OCI-LY3 (cell line): Measurements from ENCODE around the gene GSG1L.

Source experiments
- H2AFZ ChIP-seq: fragments of 200-600, 300-600 bp; shearing (Covaris generic); 2 replicates; pipeline ENCODE4 v1.6.0; 2014; ENCODE audit warnings: antibody characterized with exemption, low read depth, low read length
- H3K27ac ChIP-seq: fragments of 200-600, 300-600 bp; sonication (generic); 2 replicates; pipeline ENCODE4 v1.5.1; 2014; ENCODE audit warnings: mild to moderate bottlenecking, low read length, moderate library complexity, mixed read lengths
- H3K27me3 ChIP-seq: fragments of 200-600, 300-600 bp; sonication (generic); 2 replicates; pipeline ENCODE4 v1.6.1; 2014; ENCODE audit warnings: low read depth, low read length, mixed read lengths
- H3K36me3 ChIP-seq: fragments of 200-600, 300-600 bp; sonication (generic); replicated peaks from 2 replicates; pipeline ENCODE3; 2014; ENCODE audit warnings: low read depth, low read length, mixed read lengths
- H3K4me1 ChIP-seq: fragments of 300-600, 200-600 bp; sonication (generic); 2 replicates; pipeline ENCODE4 v1.6.1; 2014; ENCODE audit warnings: low read length, mixed read lengths
- H3K4me2 ChIP-seq: fragments of 200-600, 300-600 bp; sonication (generic); 2 replicates; pipeline ENCODE4 v1.6.1; 2014; ENCODE audit warnings: low read length, mixed read lengths
- H3K4me3 ChIP-seq: fragments of 300-600, 200-600 bp; sonication (generic); 2 replicates; pipeline ENCODE4 v1.5.1; 2014; ENCODE audit warnings: antibody characterized with exemption, mild to moderate bottlenecking, low read length, moderate library complexity
- H3K79me2 ChIP-seq: fragments of 300-600, 200-600 bp; shearing (Covaris generic); 2 replicates; pipeline ENCODE4 v1.6.1; 2014; ENCODE audit warnings: mild to moderate bottlenecking, low read length, mixed read lengths
- H3K9ac ChIP-seq: fragments of 300-600, 200-600 bp; shearing (Covaris generic); 2 replicates; pipeline ENCODE4 v1.6.0; 2014; ENCODE audit warnings: mild to moderate bottlenecking, low read length, moderate library complexity
- H3K9me3 ChIP-seq: fragments of 200-600, 300-600 bp; shearing (Covaris generic); 2 replicates; pipeline ENCODE4 v1.6.1; 2014; ENCODE audit warnings: low read length, mixed read lengths; ENCODE audit not compliant: insufficient read depth
- H4K20me1 ChIP-seq: fragments of 200-600, 300-600 bp; sonication (generic); 2 replicates; pipeline ENCODE4 v1.6.1; 2016; ENCODE audit warnings: low read length, mixed read lengths; ENCODE audit not compliant: insufficient read depth
- EZH2phosphoT487 ChIP-seq: fragments of 200-600 bp; shearing (Covaris generic); IDR thresholded peaks from 2 replicates; pipeline ENCODE4 v1.6.1; 2018; ENCODE audit warnings: antibody characterized with exemption, mixed run types, low read depth
- TF ChIP-seq, protein P1 (sequence below): fragments of 200-600, 300-600 bp; sonication (generic); IDR thresholded peaks from 2 replicates; pipeline ENCODE4 v1.5.1; 2014; ENCODE audit warnings: antibody characterized with exemption, low read length, low read depth

The GSG1L gene

DNA sequence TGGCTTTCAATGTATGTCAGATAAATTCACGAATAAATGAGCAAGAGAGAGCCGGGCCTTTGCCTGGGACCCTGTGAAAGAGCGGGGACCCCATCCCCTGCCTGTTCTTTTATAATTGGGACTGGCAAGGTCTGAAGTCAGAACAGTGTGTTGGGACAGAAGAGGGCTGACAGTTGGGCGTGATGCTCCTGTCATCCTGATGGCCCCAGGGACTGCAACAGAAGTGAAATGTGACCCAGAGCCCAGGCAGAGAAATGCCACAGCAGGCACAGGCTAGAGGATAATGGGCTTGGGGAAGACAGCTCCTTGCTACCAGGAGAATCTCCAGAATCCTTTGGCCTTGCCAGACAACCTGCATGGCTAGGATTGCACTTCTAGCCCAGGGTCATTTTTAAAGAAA lies 37.9 kb downstream of the GSG1L start:
- H3K9ac ChIP-seq: no peak overlapping the region
- TF ChIP-seq EZH2phosphoT487: no peak
- TF ChIP-seq, protein P1, sequence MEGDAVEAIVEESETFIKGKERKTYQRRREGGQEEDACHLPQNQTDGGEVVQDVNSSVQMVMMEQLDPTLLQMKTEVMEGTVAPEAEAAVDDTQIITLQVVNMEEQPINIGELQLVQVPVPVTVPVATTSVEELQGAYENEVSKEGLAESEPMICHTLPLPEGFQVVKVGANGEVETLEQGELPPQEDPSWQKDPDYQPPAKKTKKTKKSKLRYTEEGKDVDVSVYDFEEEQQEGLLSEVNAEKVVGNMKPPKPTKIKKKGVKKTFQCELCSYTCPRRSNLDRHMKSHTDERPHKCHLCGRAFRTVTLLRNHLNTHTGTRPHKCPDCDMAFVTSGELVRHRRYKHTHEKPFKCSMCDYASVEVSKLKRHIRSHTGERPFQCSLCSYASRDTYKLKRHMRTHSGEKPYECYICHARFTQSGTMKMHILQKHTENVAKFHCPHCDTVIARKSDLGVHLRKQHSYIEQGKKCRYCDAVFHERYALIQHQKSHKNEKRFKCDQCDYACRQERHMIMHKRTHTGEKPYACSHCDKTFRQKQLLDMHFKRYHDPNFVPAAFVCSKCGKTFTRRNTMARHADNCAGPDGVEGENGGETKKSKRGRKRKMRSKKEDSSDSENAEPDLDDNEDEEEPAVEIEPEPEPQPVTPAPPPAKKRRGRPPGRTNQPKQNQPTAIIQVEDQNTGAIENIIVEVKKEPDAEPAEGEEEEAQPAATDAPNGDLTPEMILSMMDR: no peak
- no peaks in the 10 kb centered on the region for H3K79me2 ChIP-seq
- H3K36me3 ChIP-seq: no peaks in the 10 kb centered on the region
- no peak overlapping the region for H3K4me2 ChIP-seq
- peaks cover 5% of the 10 kb centered on the region; the same call in 1 of the 2 replicates for H3K27me3 ChIP-seq
- H3K4me3 ChIP-seq: no peak overlapping the region
- H4K20me1 ChIP-seq: no peaks in the 10 kb centered on the region
- H3K27ac ChIP-seq: no peak overlapping the region
- no peaks in the 10 kb centered on the region for H3K4me1 ChIP-seq
- H3K9me3 ChIP-seq: no peaks in the 10 kb centered on the region
- no peak overlapping the region for H2AFZ ChIP-seq

DNA sequence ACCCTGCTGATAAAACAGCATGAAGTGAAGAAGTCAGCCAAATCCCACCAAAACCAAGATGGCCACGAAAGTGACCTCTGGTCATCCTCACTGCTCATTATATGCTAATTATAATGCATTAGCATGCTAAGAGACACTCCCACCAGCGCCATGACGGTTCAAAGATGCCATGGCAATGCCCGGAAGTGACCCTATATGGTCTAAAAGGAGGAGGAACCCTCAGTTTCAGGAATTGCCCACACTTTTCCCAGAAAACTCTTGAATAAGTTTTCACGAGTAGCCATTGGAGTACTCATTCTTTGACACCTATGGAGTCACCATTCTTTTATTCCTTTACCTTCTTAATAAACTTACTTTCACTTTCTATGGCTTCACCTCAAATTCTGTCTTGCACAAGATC lies 44.3 kb downstream of the GSG1L start:
- H3K36me3 ChIP-seq: no peaks in the 10 kb centered on the region
- no peaks in the 10 kb centered on the region for H3K9me3 ChIP-seq
- H3K27ac ChIP-seq: no peak overlapping the region
- no peaks in the 10 kb centered on the region for H4K20me1 ChIP-seq
- no peak overlapping the region for H3K4me3 ChIP-seq
- H3K27me3 ChIP-seq: peaks cover 32% of the 10 kb centered on the region
- no peak overlapping the region for H3K9ac ChIP-seq
- H3K4me2 ChIP-seq: 0 out of 2 replicates have a peak overlapping the region, but pooled peaks have one; percentile 9
- no peak overlapping the region for H2AFZ ChIP-seq
- no peaks in the 10 kb centered on the region for H3K4me1 ChIP-seq
- H3K79me2 ChIP-seq: no peaks in the 10 kb centered on the region
- TF ChIP-seq, protein P1: no peak
- no peak for TF ChIP-seq EZH2phosphoT487

DNA sequence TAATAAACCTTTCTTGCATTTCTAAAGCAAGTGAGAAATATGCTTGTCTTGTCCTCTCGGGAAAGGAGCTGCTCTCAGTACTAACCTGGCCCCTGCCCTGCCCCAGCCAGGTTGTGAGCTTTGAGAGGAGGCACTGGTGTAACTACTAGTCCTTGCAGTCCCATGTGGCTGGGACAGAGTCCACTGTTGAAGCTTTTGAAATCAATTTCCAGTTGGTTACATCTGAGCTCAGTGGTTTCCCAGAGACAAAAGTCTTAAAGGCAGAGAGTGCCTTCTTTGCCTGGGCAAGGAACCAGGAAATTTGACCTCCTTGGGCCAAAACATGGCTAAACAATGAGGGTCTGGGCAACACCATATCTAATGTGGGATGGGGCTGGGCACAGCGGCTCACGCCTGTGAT lies 48.7 kb downstream of the GSG1L start:
- peaks cover 43% of the 10 kb centered on the region for H3K27me3 ChIP-seq
- H2AFZ ChIP-seq: no peak overlapping the region
- no peak overlapping the region for H3K4me2 ChIP-seq
- TF ChIP-seq EZH2phosphoT487: no peak
- TF ChIP-seq, protein P1: no peak
- H4K20me1 ChIP-seq: no peaks in the 10 kb centered on the region
- H3K36me3 ChIP-seq: no peaks in the 10 kb centered on the region
- H3K4me3 ChIP-seq: no peak overlapping the region
- no peak overlapping the region for H3K9ac ChIP-seq
- H3K79me2 ChIP-seq: no peaks in the 10 kb centered on the region
- no peak overlapping the region for H3K27ac ChIP-seq
- H3K9me3 ChIP-seq: no peaks in the 10 kb centered on the region
- H3K4me1 ChIP-seq: no peaks in the 10 kb centered on the region

DNA sequence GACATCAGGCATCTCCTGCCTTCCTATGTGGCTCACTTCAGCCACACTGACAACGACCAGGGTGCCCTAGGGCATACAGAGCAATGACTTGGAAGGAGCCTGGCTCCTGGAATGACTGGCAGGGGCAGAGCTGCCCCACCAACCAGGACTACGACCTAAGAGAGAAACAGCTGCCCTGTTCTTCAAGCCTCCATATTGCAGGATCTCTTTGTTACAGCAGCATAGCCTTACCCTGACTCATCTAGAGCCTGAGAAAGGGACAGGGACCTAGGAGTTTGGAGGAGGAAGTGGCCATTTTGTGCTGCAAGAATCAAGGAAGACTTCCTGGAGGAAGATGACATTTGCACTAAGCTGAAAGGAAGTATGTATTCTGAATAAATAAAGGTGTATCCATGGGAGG lies 49.6 kb downstream of the GSG1L start:
- Histone ChIP-seq H3K4me3 (no peak overlapping the region), H3K9me3 (no peaks in the 10 kb centered on the region), H3K27ac (no peak overlapping the region), H2AFZ (no peak overlapping the region), H3K27me3 (peaks cover 47% of the 10 kb centered on the region), H3K9ac (no peak overlapping the region), H3K4me2 (no peak overlapping the region), H3K4me1 (no peaks in the 10 kb centered on the region), H3K79me2 (no peaks in the 10 kb centered on the region), H3K36me3 (no peaks in the 10 kb centered on the region), H4K20me1 (no peaks in the 10 kb centered on the region)
- TF ChIP-seq, protein P1: no peak
- no peak for TF ChIP-seq EZH2phosphoT487
